Ishikawa (cell line): Measurements from ENCODE around the gene PLD6.

Source experiments
- CEBPB ChIP-seq: IDR thresholded peaks from 2 replicates; pipeline ENCODE4 v1.6.1; 2012
- CREB1 ChIP-seq: IDR thresholded peaks from 2 replicates; pipeline ENCODE4 v1.6.1; 2012; ENCODE audit warnings: low read depth
- EGR1 ChIP-seq: IDR thresholded peaks from 2 replicates; pipeline ENCODE4 v1.6.1; 2012
- EP300 ChIP-seq: IDR thresholded peaks from 2 replicates; pipeline ENCODE4 v1.6.1; 2012; ENCODE audit warnings: borderline replicate concordance
- FOXM1 ChIP-seq: IDR thresholded peaks from 2 replicates; pipeline ENCODE4 v1.6.1; 2012; ENCODE audit warnings: low read depth, borderline replicate concordance
- MAX ChIP-seq: IDR thresholded peaks from 2 replicates; pipeline ENCODE4 v1.6.1; 2012
- NFIC ChIP-seq: IDR thresholded peaks from 2 replicates; pipeline ENCODE4 v1.6.1; 2012
- RAD21 ChIP-seq: IDR thresholded peaks from 2 replicates; pipeline ENCODE4 v1.6.1; 2012; ENCODE audit warnings: low read depth
- REST ChIP-seq: IDR thresholded peaks from 2 replicates; pipeline ENCODE4 v1.6.1; 2012; ENCODE audit warnings: low read depth, mild to moderate bottlenecking
- TAF1 ChIP-seq: IDR thresholded peaks from 2 replicates; pipeline ENCODE4 v1.6.1; 2012; ENCODE audit warnings: low read depth, mild to moderate bottlenecking
- TCF12 ChIP-seq: IDR thresholded peaks from 2 replicates; pipeline ENCODE4 v1.6.1; 2012; ENCODE audit warnings: low read depth
- TEAD4 ChIP-seq: IDR thresholded peaks from 2 replicates; pipeline ENCODE4 v1.6.1; 2012
- USF1 ChIP-seq: IDR thresholded peaks from 2 replicates; pipeline ENCODE4 v1.6.1; 2012
- YY1 ChIP-seq: IDR thresholded peaks from 2 replicates; pipeline ENCODE4 v1.6.1; 2012; ENCODE audit warnings: low read depth
- ZBTB7A ChIP-seq: IDR thresholded peaks from 2 replicates; pipeline ENCODE4 v1.6.1; 2012; ENCODE audit warnings: low read depth

Gene PLD6

GRCh38 chr17:17203173-17203730 lies 2.9 kb downstream of the PLD6 start:
- no peak for TF ChIP-seq YY1
- no peak for TF ChIP-seq RAD21
- TF ChIP-seq EP300: no peak
- TF ChIP-seq REST: no peak
- no peak for TF ChIP-seq FOXM1
- no peak for TF ChIP-seq TCF12
- no peak for TF ChIP-seq TAF1
- no peak for TF ChIP-seq NFIC
- no peak for TF ChIP-seq CEBPB
- no peak for TF ChIP-seq USF1
- TF ChIP-seq ZBTB7A: no peak
- TF ChIP-seq CREB1: no peak
- no peak for TF ChIP-seq TEAD4

- TF ChIP-seq EGR1 (no peak), ZBTB7A (no peak), NFIC (no peak), MAX (no peak), FOXM1 (no peak), USF1 (no peak)
Measured at GRCh38 chr17:17201907-17202306, 4.2 kb downstream of the PLD6 start.

- TF ChIP-seq ZBTB7A (no peak), USF1 (no peak), TCF12 (no peak), MAX (no peak), YY1 (no peak), TEAD4 (no peak), CEBPB (no peak), EP300 (no peak), REST (no peak)
Measured at GRCh38 chr17:17201271-17201670, 4.9 kb downstream of the PLD6 start.

GRCh38 chr17:17200831-17201230 lies 5.3 kb downstream of the PLD6 start:
- no peak for TF ChIP-seq RAD21
- no peak for TF ChIP-seq CEBPB
- no peak for TF ChIP-seq TAF1
- TF ChIP-seq CREB1: no peak
- TF ChIP-seq REST: no peak
- no peak for TF ChIP-seq FOXM1
- TF ChIP-seq TEAD4: no peak
- TF ChIP-seq ZBTB7A: no peak
- TF ChIP-seq YY1: no peak
